KBM-7 (cell line): ENCODE results near the gene SORCS2.

Source experiments
- DNase-seq: peaks from one replicate; pipeline ENCODE4 v3.0.0-alpha.2; 2015
- in situ Hi-C: fragments of 300-500 bp; cut with MboI; formaldehyde crosslinking; loops from 2 replicates; pipeline ENCODE4 v1.14.3; 2020; ENCODE audit warnings: low sequenced_read_pairs, low pct_unique_long_range_greater_than_20kb, mixed read lengths

Gene SORCS2

GRCh38 chr4:7627251-7628250, 435.2 kb downstream of the SORCS2 start:
- no peak for DNase-seq
- in situ Hi-C loops: no loop called here

DNA sequence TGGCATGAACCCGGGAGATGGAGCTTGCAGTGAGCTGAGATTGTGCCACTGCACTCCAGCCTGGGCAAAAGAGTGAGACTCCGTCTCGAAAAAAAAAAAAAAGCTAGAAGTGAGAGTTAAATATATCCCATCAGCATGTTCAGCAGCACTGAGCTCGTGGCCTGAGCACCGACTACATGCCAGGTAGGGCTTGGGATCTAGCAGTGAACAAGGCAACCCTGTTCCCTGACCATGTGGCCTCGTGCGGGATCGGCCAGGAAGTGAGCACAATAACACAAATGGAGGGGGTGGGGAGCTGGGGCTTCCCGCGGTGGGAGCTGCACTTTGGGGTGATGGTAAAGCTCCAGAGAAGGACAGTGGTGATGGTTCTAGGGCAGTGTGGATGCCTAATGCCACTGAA, 436.1 kb downstream of the SORCS2 start:
- no peak for DNase-seq
- in situ Hi-C loops: no loop called here

- in situ Hi-C loops: no loop called here
- no peak for DNase-seq
These were observed 437.3 kb downstream of the SORCS2 start for GRCh38 chr4:7629501-7630254.

- in situ Hi-C loops: no loop called here
- no peak for DNase-seq
These were observed 438.4 kb downstream of the SORCS2 start for GRCh38 chr4:7630568-7631287.

GRCh38 chr4:7631288-7632014, 439.1 kb downstream of the SORCS2 start:
- no peak for DNase-seq
- in situ Hi-C loops: no loop called here

- DNase-seq: no peak
- in situ Hi-C loops: no loop called here
These were observed 440.0 kb downstream of the SORCS2 start for GRCh38 chr4:7632341-7632740.

GRCh38 chr4:7632971-7633370, 440.6 kb downstream of the SORCS2 start:
- no peak for DNase-seq
- in situ Hi-C loops: no loop called here

DNA sequence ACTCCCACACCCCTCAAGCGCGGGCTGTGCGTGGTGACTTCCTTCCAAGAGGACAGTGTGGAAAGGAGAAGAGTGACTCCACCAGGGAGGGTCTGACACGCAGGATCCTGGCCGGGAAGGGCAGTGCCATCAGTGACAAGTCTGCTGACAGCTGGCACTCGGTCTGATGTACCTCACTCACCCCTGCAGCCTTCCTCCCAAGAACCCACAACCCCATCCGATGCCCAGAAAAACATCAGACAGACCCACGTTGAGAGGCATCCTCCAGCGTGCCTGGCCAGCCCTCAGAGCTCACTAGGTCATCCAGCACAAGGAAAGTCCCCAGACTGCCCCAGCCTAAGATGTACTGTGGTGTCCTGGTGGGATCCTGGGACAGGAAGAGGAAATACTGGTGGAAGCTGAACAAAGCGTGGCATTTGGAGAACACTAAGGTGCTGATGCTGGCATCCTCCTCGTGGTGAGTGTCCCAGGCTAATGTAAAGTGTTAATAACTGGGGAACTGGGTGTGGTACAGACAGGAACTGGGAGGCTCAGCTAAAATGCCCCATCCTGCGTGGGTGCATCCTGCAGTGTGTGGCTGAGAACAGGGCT, 442.4 kb downstream of the SORCS2 start:
- no peak for DNase-seq
- in situ Hi-C loops: no loop called here

DNA sequence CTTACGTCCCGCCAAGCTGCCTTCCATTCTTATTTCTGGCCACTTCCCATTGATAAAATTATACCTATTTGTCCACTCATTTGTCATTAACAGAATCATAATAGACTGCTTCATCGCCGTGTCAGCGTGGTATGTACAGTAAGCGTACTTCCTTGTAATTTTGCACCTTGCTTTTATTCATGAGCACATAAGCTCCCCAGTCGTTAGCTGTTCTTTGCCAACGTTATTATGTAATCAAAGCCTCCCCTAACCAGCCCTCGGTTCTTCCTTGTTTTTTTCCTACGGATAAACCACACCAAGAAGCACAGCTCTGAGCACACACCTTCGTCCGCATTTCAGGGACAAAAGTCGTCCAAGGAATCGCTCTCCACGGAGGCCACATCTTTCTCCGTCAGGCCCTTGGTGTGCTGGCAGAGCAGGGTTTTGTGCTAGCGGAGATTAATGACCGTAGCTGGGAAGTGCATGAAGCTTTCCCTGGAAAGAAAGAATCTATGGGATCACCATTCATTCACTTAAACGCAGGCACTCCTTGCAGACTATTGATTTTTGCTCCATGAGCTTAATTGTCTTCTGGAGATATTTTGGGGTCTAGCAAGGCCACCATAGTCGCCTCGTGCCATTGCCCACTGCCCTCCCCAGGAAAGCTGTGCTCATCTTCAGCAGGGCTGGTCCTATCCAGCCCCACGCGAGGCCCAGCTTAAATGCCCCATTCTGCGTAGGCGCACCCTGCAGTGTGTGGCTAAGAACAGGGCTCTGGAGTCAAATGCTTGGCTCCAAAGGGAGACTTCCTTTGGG, 443.3 kb downstream of the SORCS2 start:
- no peak for DNase-seq
- in situ Hi-C loops: no loop called here

GRCh38 chr4:7636240-7636508, 443.8 kb downstream of the SORCS2 start:
- DNase-seq: no peak
- in situ Hi-C loops: no loop called here

- in situ Hi-C loops: no loop called here
- DNase-seq: no peak
These were observed 444.8 kb downstream of the SORCS2 start for GRCh38 chr4:7637139-7637538.

GRCh38 chr4:7637971-7638370, 445.6 kb downstream of the SORCS2 start:
- no peak for DNase-seq
- in situ Hi-C loops: no loop called here

DNA sequence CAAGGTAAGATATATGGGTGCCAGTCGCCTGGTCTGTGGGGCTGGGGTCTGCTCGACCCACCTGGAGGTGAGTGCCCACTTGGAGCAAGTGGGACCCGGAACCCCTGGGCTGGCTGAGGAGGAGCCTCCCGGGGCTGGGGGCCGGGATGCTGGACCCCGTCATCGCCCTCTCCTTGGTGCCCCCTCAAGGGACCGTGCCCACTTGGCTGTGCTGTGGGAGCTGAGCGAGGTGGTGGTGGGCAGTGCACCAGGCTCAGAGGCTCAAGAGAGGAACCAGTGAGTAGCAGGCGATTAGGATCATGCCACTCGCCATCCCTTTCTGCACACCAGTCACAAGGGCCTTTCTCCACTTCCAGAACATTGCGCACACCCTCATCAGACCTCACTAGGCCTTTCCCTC, 446.2 kb downstream of the SORCS2 start:
- in situ Hi-C loops: no loop called here
- DNase-seq: no peak

GRCh38 chr4:7638984-7639789, 446.8 kb downstream of the SORCS2 start:
- in situ Hi-C loops: no loop called here
- DNase-seq: no peak

- in situ Hi-C loops: no loop called here
- no peak for DNase-seq
These were observed 447.8 kb downstream of the SORCS2 start for GRCh38 chr4:7640136-7640535.

DNA sequence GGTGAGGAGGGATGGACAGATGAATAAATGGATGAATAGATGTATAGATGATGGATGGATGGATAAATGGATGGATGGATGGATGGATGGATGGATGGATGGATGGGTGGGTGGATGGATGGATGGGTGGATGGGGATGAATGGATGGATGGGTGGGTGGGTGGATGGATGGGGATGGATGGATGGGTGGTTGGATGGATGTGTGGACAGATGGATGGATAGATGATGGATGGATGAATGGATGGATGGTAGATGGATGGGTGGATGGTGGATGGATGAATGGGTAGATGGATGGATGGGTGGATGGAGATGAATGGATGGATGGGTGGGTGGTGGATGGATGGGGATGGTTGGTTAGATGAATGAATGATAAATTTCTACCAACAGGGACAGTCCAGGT, 449.4 kb downstream of the SORCS2 start:
- in situ Hi-C loops: no loop called here

GRCh38 chr4:7642741-7643458, 450.6 kb downstream of the SORCS2 start:
- in situ Hi-C loops: no loop called here
- DNase-seq: no peak

More for the DNA sequence above, 449.4 kb downstream of the SORCS2 start:
- DNase-seq: no peak
